HCEC 1CT (cell line): ENCODE data around the gene CBR3.
A peak's percentile ranks its signal among the peaks of the same experiment; 100 is the strongest.
"Not testable (repeated sequence)": the region's sequence is repeated elsewhere in the genome, so short reads cannot be mapped to it uniquely, and the experiment has no call there.

Experiments used
- DNase-seq: peaks from one replicate; pipeline ENCODE4 v3.0.0-alpha.2; 2017

CBR3 gene

DNA sequence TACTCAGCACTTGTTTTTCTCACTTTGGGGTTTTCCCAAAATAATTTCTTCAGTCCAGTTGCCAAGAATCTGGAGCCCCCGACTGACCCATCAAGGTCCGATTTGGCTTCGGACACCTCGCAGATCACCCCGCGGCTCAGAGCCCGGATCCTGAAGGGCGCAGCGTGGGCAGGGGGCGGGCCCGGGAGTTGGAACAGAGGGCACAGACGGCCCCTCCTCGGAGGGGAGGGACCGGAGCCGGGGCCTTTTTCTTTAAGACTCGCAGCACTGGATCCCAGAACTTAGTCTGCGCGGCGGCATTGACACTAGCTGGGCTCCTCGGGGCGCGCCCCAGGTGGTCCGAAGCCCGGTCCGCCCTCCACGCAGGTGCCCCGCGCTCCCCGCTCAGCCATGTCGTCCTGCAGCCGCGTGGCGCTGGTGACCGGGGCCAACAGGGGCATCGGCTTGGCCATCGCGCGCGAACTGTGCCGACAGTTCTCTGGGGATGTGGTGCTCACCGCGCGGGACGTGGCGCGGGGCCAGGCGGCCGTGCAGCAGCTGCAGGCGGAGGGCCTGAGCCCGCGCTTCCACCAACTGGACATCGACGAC, at the start of gene CBR3:
Gene CBR3 (plus strand): TSS at position 277 of the 588 bp plus-strand sequence. CDS start 114 bp downstream, at position 391.
- peak; percentile 33 for DNase-seq

DNA sequence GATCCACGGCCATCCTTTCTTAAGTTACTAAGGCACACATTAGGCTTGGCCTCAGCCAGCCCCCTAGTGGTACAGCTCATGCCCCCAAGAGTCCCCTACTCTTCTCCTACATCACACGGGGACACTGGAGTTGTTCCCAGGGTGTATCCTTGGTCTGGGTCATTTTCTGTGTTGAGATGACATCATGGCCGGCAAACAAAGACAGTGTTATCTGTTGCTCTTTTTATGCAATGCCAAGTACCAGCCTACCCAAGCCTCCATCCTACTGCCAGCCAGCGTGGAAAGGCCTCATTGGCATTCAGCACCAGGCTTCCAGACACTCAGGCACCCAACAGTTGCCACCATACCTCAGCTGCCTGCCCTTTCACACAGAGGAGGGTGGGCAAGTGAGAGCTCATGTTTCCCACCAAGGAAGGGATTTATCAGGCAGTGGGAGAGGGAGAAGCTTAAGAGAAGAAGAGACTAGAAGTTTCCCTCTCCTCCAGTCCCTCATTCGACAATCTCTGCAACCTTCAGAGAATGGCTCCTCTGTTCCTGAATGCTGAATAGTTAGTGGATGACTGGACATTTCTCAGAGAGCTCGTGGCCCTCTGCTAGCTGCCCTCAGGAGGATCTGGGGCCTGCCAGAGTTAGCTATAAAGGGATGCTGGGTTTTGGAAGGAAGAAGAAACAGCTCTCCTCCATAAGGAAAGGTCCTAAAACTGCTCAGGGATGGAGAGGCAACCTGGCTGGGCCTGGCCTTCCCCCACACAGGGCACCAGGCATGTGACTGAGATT, 47.3 kb upstream of the CBR3 start:
- DNase-seq = no peak

DNA sequence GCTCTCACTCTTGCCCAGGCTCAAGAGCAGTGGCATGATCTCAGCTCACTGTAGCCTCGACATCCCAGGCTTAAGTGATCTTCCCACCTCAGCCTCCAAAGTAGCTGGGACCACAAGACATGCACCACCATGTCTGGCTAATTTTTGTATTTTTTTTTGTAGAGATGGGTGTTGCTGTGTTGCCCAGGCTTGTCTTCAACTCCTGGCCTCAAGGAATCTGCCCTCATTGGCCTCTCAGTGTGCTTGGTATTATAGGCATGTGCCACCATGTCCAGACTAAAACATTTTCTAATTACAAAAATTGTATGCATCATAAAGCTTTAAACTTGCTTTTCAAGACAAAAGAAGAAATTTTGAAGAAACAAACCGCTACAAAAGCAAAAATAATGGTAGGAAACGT, 44.9 kb upstream of the CBR3 start:
- no peak for DNase-seq

DNA sequence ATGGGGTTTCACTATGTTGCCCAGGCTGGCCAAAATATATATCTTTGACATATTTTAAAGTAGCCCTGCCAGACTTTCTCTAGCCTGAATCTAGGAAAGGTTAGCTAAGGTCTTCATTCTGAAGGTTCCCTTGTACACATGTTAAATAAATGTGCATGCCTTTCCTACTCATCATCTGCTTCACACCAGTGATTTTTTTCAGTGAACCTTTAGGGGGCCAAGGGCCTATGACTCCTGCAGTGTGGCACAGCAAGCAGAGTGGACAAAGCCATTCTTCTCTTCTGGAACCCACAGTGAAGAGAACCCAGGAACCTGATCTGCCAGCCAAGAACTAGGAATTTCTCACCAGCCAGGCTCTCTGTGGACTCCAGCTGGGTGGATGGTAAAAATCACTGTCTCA, 42.2 kb upstream of the CBR3 start:
- peak; percentile 45 for DNase-seq

DNA sequence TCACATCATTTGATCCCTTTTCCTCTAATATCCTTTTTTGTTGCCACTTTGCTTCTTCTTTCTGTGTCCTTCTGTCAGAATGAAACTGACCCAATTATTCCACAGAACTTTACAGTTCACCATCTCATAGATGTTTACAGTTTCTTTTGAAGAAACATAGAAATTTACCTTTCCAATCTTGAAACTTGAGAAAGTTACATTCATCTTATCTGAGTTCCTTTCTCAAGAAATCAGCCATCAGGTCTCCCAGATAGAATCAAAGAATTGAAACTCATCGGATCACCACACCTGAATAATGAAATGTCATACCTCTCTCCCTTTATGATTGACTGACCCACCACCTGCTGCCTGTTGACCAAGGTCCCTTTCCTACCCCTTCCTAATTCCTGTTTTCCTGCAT, 41.4 kb upstream of the CBR3 start:
- no peak for DNase-seq

DNA sequence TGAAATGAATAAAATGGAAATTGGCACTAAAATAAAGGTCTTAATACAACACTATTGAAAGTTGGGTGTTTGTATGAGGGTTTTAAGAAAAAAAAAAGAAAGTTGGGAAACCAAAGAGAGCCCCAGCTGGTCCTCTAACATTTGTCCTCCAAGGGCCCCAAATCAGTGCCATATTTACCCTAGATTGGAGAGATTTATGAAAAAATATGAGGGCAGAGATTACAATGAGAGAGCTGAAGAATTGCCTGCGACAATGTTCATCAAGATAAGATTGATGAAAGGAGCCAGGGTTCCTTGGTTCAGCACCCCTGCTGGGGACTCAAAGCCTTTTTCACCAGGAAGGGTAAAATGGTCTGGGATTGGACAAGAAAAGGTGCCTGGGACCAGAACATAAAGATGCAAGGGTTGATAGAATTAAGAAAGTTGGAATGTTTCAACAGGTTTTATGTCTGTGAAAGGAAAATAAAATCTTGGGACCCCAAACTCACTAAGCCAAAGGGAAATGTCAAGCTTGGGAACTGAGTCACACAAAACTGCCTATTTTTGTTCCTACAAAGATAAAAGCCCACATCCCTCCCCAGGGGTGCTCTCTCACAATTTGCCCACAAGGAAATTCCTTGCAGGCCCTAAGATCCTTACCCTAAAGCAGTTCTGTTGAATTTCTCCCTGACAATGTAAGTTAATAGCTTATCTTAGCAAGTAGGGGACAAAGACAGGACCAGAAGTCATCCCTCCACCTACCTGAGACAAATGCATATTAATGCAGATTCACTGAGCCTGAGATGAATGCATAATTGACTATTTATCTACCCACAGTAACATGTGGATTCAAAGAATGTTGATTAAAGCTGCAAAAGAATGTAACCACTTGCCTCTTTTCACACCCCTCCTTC, 38.2 kb upstream of the CBR3 start:
- DNase-seq = no peak

DNA sequence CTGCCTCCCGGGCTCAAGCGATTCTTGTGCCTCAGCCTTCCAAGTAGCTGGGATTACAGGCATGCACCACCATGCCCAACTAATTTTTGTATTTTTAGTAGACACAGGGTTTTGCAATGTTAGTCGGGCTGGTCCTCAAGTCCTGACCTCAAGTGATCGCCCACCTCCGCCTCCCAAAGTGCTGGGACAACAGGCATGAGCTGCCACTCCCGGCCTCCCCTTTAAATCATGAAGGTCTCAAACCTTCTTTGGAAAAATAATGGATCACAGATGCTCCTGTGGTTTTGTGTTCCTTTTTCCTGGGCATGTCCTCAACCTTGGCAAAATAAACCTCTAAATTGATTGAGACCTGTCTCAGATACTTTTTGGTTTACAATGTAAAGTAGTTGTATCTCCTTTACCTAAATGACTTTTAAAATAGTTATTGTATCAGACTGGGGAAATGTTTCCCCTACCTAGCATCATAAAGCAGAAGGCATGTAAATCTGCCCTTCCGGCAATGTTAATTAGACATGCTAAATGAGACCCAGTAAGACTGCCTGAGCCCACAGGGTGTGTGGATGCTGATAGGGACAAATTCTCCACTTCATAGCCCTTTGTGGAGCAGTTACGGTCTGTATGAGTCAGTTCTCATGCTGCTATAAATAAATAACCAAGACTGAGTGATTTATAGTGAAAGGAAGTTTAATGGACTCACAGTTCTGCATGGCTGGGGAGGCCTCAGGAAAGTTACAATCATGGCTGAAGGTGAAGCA, 37.3 kb upstream of the CBR3 start:
- DNase-seq = peak; percentile 20

DNA sequence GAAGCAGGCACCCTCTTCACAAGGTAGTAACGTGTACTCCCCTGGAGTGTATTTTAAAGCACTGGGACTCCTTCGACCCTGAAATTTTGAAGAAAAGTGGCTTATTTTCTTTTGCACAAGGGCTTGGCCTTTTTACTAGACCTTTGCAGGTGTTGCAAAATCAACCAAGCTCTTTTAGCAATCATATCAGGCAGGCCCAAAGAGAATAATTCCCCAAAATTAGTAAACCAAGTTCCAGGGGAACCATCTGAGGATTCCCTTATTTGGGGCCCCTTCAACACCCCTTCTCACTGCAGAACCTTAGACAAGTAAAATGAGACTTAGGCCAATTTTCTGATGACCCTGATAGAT, 36.7 kb upstream of the CBR3 start:
- DNase-seq = no peak

DNA sequence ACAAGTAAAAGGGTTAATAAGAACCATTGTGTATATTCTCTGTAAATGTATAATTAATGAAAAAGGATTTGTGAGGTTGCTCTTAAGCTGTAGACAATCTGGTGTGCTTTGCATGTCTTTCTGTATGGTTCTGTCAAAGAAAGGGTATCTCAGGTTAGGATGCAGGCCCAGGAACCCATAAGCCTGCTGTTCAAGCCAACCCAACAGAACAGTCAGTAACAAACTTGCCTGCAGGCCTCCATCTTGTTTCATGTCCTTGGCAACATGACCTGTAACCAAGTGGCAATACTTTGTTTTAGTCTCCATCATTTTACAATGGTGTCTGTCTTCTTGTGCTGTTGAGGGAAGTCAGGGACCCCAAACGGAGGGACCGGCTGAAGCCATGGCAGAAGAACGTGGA, 35.9 kb upstream of the CBR3 start:
- DNase-seq = no peak

DNA sequence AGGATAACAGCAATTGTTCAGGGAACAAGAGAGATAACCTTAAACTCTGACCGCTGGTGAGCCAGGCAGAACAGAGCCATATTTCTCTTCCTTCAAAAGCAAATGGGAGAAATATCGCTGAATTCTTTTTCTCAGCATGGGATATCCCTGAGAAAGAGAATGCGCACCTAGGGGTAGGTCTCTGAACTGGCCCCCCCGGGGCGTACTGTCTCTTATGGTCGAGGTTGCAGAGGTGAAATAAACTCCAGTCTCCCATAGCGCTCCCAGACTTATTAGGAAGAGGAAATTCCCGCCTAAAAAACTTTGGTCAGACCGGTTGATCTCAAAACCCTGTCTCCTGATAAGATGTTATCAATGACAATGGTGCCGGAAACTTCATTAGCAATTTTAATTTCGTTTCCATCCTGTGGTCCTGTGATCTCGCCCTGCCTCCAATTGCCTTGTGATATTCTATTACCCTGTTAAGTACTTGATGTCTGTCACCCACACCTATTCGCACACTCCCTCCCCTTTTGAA, 35.1 kb upstream of the CBR3 start:
- not testable (repeated sequence) for DNase-seq

DNA sequence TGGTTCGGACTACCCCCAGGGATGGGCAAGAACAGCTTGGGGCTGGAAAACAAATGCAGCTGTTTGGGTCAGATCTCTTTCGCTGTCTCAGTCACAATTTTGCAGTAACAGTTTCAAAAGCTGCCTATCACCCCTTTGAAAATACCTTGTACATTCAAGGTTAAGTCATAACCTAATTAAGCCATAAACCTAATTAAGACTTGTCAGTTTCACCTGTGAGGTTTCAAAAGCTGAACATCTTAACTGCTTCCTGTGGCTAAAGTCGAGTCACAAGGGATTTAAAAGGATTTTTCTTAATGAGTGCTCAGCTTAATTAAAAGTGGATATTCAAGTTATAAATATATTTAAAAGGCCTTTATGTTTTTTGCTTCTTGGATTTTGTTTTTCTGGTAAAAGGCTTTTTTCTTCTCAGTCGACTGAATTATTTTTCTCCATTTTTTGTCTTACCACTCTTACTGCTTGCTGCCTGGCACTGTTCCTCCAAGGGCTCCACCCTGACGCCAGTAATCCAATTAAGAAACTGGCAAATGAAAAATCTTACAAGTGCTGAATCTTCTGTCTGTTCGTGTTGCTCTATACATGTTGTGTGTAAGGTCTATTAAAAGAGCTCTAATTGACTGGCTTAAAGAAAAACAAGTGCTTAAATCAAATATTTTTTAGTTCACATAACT, 33.8 kb upstream of the CBR3 start:
- DNase-seq = no peak

DNA sequence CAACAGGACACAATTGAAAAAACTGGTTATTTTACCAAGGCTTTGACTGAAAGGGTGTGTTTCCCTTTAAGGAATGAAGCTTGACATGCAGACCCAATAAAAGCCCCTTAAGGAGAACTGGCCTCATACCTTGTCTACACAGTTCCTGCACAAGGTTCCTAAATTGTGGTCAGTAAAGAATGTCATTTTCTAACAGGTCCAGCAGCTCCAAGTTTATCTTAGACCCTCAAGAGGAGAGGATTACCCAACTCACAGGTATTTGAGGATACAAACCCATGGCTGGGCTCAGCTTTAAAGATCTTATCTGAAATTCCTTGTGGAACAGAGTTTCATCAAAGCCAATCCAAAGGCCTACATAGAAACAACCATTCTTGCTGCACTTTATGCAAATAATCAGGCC, 31.4 kb upstream of the CBR3 start:
- no peak for DNase-seq

DNA sequence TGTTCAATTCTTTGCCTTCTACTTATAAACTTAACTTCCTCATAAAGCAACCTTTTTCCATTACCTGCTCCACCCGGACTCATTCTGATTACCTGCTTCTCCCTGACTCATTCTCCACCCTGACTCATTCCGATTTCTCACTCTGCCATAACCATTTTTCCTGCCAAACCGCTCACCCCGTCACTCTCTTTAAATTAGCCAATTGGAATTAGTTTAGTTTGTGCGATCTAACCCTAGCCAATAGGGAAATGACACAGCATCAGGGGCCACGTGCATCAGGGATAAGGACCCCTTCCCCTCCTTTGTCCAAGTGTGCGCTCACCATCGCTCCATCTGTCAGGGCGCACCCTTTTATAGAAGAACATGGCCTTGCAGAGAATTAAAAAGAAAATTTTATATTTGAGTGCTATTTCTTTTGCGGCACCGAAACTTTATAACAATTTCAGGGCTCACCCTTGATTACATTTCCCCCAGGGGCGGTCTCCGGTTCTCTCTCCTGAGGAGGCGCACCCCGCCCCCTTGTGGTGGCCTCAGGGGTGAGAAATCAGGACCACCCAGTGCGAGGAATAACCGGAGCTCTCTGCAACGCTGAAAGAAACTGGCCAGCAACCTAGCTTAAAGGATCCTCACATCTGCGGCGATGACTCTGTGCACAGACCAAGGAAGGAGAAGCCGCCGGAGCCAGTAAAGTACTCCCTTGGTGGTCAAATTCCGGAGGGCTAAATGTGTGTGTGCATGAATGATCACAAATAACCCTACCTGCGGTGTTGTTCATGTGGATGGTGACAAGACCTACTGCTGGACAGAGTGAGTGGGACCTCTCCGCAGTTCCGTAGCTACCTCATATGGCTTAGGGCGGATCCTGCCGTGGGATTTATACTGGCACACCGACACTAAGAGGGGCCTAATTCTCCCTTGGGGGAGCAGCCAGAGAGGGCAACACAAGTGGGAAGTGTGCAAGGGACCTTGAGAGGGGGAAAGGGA, 30.3 kb upstream of the CBR3 start:
- DNase-seq = no peak

DNA sequence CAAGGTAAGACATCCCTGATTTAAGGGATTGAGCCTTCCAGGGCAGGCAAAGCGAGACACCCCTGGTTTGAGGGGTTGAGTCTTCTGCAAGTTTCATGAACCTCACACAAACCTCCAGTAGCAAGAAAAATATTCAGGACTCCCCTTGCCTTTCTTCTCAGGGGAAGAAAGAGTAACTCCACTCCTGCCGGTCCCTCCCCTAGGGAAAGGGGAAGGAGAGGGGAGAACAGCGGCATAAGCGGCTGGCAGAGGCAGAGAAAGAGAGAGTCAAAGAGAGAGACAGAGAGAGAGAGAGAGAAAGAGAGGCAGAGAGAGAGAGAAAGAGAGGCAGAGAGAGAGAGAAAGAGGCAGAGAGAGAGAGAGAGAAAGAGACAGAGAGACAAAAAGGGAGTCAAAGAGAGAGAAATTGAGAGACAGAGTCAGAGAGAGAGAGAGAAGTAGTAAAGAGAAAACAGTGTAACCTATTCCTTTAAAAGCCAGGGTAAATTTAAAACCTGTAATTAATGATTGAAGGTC, 29.5 kb upstream of the CBR3 start:
- no peak for DNase-seq

DNA sequence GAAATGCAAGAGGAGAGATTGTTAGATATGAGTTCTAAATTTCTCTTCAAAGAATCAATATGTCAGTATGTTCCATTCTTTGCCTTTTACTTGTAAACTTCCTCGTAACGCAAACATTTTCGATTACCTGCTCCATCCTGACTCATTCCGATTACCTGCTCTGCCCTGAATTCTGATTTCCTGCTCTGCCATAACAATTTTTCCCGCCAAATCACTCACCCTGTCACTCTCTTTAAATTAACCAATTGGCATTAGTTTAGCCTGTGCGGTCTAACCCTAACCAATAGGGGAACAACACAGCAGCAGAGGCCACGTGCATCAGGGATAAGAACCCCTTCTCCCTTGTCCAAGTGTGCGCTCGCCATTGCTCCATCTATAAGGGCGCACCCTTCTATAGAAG, 25.0 kb upstream of the CBR3 start:
- no peak for DNase-seq

DNA sequence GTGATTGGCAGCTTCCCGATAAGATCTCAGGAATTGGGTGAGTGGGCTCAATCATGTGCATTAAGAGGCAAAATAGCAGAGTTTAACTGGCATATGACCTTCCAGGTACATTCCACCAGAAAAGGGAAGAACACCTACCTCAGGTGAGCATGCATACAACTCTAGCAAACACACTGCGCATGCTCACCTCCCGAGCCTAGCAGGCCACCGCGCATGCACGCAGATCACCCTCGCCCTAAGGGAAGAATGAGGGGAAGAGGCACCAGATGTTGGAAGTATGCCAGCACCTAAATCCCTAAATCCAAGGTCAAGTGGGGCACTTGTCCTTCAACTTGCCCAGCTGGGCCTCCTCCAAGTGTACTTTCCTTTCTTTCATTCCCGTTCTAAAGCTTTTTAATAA, 23.6 kb upstream of the CBR3 start:
- no peak for DNase-seq

DNA sequence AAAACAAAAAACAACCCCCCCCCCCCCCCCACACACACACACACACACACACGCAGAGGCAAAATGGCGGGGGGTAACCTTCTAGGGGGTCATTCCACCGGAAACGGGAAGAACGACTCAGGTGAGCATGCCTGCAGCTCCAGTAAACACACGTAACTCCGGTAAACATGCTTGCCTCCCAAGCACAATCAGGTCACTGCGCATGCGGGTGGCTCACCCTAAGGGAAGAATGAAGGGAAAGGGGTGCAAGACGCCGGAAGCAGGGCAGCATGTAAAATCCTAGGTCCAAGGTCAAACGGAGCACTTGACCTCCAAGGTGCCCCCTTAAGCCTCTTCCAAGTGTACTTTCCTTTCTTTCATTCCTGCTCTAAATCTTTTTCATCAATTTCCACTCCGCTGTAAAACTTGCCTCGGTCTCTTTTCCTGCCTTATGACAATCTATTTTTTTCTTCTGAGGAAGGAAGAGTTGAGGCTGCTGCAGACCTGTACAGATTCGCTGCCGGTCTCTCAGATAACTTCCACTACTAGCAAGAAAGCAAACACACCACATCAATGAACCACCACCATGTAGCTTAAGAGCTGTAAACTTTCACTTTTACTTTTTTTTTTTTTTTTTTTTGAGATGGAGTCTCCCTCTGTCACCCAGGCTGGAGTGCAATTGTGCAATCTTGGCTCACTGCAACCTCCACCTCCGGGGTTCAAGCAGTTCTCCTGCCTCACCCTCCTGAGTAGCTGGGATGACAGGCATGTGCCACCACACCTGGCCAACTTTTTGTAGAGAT, 21.0 kb upstream of the CBR3 start:
- no peak for DNase-seq

DNA sequence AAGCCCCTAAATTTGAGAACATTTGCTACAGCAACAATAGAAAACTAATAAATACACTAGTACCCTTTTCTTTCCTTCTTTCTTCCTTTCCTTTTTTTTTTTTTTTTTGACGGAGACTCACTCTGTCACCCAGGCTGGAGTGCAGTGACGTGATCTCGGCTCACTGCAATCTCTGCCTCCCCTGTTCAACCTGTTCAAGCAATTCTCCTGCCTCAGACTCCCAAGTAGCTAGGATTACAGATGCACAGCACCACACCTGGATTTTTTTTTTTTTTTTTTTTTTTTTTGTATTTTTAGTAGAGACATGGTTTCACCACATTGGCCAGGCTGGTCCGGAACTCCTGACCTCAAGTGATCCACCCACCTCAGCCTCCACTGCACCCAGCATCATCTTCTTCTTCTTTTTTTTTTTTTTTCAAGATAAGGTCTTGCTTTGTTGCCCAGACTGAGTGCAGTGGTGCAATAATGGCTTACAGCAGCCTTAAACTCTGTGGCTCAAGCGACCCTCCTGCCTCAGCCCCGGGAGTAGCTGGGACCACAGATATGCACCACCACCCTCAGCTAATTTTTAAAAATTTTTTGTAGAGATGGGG, 19.6 kb upstream of the CBR3 start:
- DNase-seq = no peak

DNA sequence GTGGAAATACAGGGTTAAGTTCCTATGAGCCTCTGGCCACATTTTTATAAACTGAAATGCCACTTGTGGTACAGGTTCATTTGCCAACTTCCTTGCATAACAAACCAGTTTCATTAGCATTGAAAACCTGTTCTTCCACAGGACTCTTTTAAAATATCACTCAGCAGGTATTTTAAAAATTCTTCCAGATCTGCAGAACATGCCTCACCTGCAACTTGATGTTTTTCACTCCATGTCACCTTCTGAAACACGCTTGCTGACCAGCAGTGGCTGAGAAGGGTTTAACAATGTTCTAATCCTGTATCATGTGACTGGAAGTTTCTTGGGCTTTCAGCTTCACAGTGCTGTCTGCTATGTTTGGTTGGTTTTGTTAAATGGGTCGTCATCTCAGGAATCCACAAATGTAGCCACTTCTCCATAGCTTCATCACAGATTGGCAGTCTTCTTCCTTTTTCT, 17.6 kb upstream of the CBR3 start:
- DNase-seq = no peak
